Common myeloid progenitor, CD34-positive (primary cell): ENCODE data around the gene NCAPG2.

Experiments used
- CTCF ChIA-PET: fragments of 350-600 bp; sonication (Branson Sonifier 250); formaldehyde crosslinking; loops from one replicate; lab custom pipeline; 2021; ENCODE audit warnings: antibody characterized with exemption; lab: Charles Lee
- POLR2A ChIA-PET: fragments of 350-600 bp; sonication (Branson Sonifier 250); formaldehyde crosslinking; loops from one replicate; lab custom pipeline; 2021; ENCODE audit warnings: antibody characterized with exemption; lab: Charles Lee
- DNase-seq, 3 donors: peaks; one replicate each; pipeline versions ENCODE4 v3.0.0 to v3.0.0-alpha.2; 2013
- H3K27ac ChIP-seq, 2 experiments: 1 replicate in 1 of 2; 2 replicates in 1 of 2; pipeline ENCODE4 v1.7.0; 2013; ENCODE audit warnings: inconsistent platforms in 2 of 2, low read length in 2 of 2, mild to moderate bottlenecking in 2 of 2, low read depth in 1 of 2, moderate library complexity in 1 of 2; ENCODE audit not compliant: severe bottlenecking in 2 of 2, insufficient read depth in 1 of 2, poor library complexity in 1 of 2
- H3K27me3 ChIP-seq, 5 experiments: replicated peaks in 2 of 5; 1 replicate in 3 of 5; 2 replicates in 2 of 5; pipeline versions ENCODE4 v1.6.1 to v1.7.0; 2013; ENCODE audit warnings: low read length in 4 of 5, mild to moderate bottlenecking in 2 of 5, moderate library complexity in 2 of 5, inconsistent platforms in 1 of 5; ENCODE audit not compliant: insufficient read depth in 5 of 5, control insufficient read depth in 4 of 5
- H3K36me3 ChIP-seq, 4 experiments: 1 replicate in 2 of 4; 2 replicates in 2 of 4; pipeline versions ENCODE4 v1.6.1 to v1.7.0; 2013; ENCODE audit warnings: low read length in 3 of 4, control low read depth in 1 of 4, mild to moderate bottlenecking in 1 of 4; ENCODE audit not compliant: control insufficient read depth in 4 of 4, insufficient read depth in 4 of 4
- H3K4me1 ChIP-seq, 4 experiments: 1 replicate in 3 of 4; 2 replicates in 1 of 4; pipeline versions ENCODE4 v1.6.1 to v1.7.1; 2013; ENCODE audit warnings: low read length in 3 of 4, mild to moderate bottlenecking in 3 of 4, control low read depth in 1 of 4, inconsistent platforms in 1 of 4, moderate library complexity in 1 of 4; ENCODE audit not compliant: control insufficient read depth in 4 of 4, insufficient read depth in 4 of 4; ENCODE audit errors: control extremely low read depth in 1 of 4
- H3K4me3 ChIP-seq, 7 experiments: 1 replicate in 4 of 7; 2 replicates in 3 of 7; pipeline versions ENCODE4 v1.5.1 to v1.7.0; 2013; ENCODE audit warnings: mild to moderate bottlenecking in 7 of 7, low read length in 6 of 7, moderate library complexity in 6 of 7, inconsistent platforms in 2 of 7, low read depth in 2 of 7, control low read depth in 1 of 7; ENCODE audit not compliant: insufficient read depth in 4 of 7, control insufficient read depth in 1 of 7; ENCODE audit errors: extremely low read depth in 1 of 7
- H3K9me3 ChIP-seq, 5 experiments: 1 replicate in 4 of 5; 2 replicates in 1 of 5; pipeline versions ENCODE4 v1.6.1 to v1.7.1; 2013; ENCODE audit warnings: low read length in 4 of 5, mild to moderate bottlenecking in 2 of 5, inconsistent platforms in 1 of 5, low read depth in 1 of 5, moderate library complexity in 1 of 5; ENCODE audit not compliant: control insufficient read depth in 4 of 5, insufficient read depth in 2 of 5; ENCODE audit errors: control extremely low read depth in 1 of 5
- WGBS: methylation state at CpG from one replicate; pipeline ENCODE4 v1.1.5; 2013; ENCODE audit not compliant: insufficient coverage; 5-methylcytosine and 5-hydroxymethylcytosine counted together

The NCAPG2 gene

DNA sequence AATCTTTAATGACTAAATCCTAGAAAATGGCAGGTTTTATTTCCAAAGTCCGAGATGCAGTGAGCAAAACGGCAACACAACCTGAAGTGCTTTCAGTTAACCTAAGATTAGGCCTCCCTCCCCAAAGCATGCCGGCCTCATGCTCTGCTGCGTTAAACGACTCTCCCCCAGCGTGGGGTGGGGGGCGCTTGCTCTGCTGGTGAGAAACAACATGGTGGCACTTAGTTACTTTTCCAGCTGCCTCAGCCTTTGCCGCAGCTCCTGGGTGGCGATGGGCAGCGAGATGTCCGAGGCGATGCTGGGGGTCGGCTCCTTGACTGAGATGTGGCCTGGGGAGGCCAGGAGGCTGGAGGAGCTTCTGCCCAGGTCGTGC lies 36.7 kb upstream of the NCAPG2 start:
- Histone ChIP-seq H3K27ac (no peak overlapping the region), H3K27me3 (no peaks in the 10 kb centered on the region), H3K4me1 (peaks cover 0 to 20% (median 13%) of the 10 kb centered on the region in 4 experiments), H3K4me3 (no peak overlapping the region), H3K9me3 (no peaks in the 10 kb centered on the region), H3K36me3 (peaks cover 36 to 90% (median 66%) of the 10 kb centered on the region in 4 experiments)
- 96% methylated on average over 11 of the region's 14 CpGs for WGBS
- POLR2A ChIA-PET, result interaction anchor here (1.0 kb wide), 1 partner anchor 31 kb away, joined by 3 read pairs; no protein-coding TSS in a partner anchor
- CTCF ChIA-PET, result interaction anchor here (0.6 to 6.9 kb wide), 11 partner anchors 9 to 235 kb away, joined by 3 to 57 read pairs (median 6); no protein-coding TSS in a partner anchor
- no peak for DNase-seq

DNA sequence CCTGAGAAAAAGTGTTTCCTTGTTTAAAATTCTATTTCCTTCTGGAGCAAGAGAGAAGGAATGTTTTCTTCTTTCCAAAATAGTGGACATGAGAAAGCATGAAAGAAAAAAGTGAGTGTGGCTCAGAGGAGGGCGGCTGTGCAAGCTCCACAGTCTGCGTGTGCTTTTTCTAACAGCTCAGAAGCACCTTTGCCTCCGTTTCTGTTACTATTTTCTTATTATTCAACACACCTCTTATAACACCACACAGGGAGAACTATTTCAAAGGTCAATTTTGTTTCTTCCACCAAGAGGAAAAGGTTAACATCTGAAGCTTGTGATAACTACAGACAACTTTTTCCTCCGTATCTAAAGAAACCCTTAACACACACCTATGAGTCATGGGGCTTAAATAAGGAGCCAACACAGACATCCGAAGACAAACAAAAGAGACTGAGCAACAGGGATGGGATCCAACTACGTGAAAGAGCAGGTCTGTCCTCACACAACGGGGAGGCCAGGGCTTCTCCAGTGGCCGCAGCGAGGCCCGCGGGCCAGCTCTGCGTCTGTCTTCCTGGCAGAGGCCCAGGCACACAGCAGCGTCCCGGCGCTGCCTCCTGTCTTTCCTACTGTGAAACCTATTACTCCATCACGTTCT lies 36.2 kb upstream of the NCAPG2 start:
- Histone ChIP-seq H3K4me3 (no peak overlapping the region), H3K36me3 (peaks cover 36 to 90% (median 71%) of the 10 kb centered on the region in 4 experiments), H3K27me3 (no peaks in the 10 kb centered on the region), H3K4me1 (peaks cover 0 to 20% (median 13%) of the 10 kb centered on the region in 4 experiments), H3K9me3 (no peaks in the 10 kb centered on the region), H3K27ac (peak overlapping the region in 1 of 2 experiments; percentile 12)
- ChIA-PET CTCF (interaction anchor here (0.9 to 6.9 kb wide), 9 partner anchors 10 to 236 kb away, joined by 3 to 57 read pairs (median 9); no protein-coding TSS in a partner anchor), POLR2A (interaction anchor here (1.0 kb wide), 1 partner anchor 30 kb away, joined by 3 read pairs; no protein-coding TSS in a partner anchor)
- DNase-seq, result no peak
- WGBS, result 94% methylated on average over 12 of the region's 16 CpGs

DNA sequence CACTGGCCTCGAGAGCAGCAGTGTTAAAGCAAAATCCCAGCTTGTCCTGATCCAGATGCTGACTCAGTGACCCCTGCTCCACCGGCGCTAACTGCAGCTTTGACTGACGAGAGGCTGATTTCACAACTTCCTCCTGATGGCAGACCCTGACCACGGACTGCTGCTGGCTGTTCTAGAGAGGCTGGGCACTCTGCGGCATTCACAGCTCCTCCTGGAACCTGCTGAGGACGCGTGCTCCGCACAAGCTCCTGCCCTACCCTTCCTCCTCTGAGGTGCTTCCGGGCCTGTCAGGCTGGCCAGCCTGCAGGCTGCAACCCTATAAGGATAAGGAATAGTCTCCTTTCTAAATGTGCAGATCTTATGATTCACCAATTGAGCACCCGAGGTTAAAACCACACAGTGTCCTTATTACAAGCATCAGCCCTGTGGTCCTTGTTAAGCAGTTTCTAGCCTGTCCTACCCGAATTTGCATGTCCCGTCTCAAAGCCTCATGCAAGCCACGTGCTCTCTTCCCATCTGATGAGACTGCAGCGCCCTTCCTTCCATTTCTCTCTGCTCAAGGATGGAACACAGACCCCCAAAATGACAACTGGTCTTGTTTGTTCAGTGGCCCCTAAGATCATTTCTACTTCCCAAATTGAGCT lies 35.5 kb upstream of the NCAPG2 start:
- H3K4me1 ChIP-seq, result peaks cover 0 to 20% (median 13%) of the 10 kb centered on the region in 4 experiments
- no peaks in the 10 kb centered on the region for H3K9me3 ChIP-seq
- H3K4me3 ChIP-seq, result peak overlapping the region in 2 of 7 experiments; percentile 0 to 10
- peak overlapping the region in 1 of 2 experiments; percentile 12 for H3K27ac ChIP-seq
- 32% methylated on average over 13 of the region's 15 CpGs for WGBS
- DNase-seq, result peak; percentile 31 to 87 (median 78)
- no peaks in the 10 kb centered on the region for H3K27me3 ChIP-seq
- POLR2A ChIA-PET, result interaction anchor here (1.0 kb wide), 1 partner anchor 30 kb away, joined by 3 read pairs; no protein-coding TSS in a partner anchor
- H3K36me3 ChIP-seq, result peaks cover 40 to 90% (median 72%) of the 10 kb centered on the region in 4 experiments
- CTCF ChIA-PET, result interaction anchor here (0.9 to 6.9 kb wide), 11 partner anchors 10 to 237 kb away, joined by 3 to 57 read pairs (median 6); no protein-coding TSS in a partner anchor

DNA sequence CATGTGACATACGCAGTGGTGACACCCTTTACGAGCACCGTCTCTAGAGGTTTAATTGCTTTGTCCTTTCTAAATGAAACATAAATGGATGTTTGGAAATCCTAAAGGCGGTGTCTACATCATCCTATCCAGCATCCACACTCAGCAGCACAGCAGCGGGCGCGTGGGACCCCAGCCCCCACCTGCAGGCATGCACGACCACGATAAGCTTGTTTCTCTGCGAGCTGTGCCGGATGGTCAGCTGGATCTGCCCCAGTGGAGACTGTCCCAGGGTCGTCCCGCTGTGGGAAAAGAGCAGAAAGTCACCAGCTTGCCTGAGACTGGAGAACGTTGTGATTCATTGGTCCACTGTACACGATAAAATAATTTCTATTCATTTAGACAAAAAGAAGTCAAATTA lies 34.2 kb upstream of the NCAPG2 start:
- Histone ChIP-seq H3K9me3 (no peaks in the 10 kb centered on the region), H3K4me1 (peaks cover 0 to 20% (median 13%) of the 10 kb centered on the region in 4 experiments), H3K36me3 (peaks cover 44 to 92% (median 79%) of the 10 kb centered on the region in 4 experiments), H3K27ac (no peak overlapping the region), H3K27me3 (no peaks in the 10 kb centered on the region), H3K4me3 (no peak overlapping the region)
- ChIA-PET POLR2A (no interaction called here), CTCF (interaction anchor here (1.6 to 6.9 kb wide), 3 partner anchors 12 to 43 kb away, joined by 3 to 57 read pairs (median 19); no protein-coding TSS in a partner anchor)
- 83% methylated on average over 11 of the region's 15 CpGs for WGBS
- no peak for DNase-seq

DNA sequence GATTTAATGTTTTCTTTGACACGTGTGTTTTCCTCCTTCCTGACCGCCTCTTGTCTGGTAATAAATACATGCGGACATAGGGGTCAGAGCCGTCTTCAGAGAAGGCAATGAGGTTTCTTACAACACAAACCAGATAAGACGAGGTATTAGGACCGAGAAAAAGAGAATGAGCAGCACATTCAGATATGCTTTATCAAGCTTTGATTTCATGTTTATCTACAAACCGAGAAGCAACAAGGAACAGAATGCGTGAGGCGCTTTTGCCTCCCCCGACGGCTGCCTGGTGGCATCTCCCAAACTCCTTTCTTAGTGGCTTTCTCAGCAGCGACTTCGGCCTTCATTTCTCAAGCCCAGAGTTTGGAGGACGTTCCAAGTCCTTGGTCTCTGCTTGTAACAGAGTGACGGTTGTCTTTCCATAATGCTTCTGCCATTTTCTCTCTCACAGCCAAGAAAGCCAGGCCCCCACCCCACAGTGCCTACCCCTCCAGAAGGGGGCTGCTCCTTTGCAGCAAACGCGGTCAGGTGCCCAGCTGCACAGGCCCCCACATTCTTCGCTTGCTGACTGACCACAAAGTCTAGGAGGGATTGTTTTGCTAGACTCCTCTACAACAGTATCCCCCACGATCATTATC lies 32.6 kb upstream of the NCAPG2 start:
- Histone ChIP-seq H3K27ac (no peak overlapping the region), H3K9me3 (no peaks in the 10 kb centered on the region), H3K4me3 (no peak overlapping the region), H3K36me3 (peaks cover 41 to 89% (median 75%) of the 10 kb centered on the region in 4 experiments), H3K4me1 (peaks cover 0 to 20% (median 13%) of the 10 kb centered on the region in 4 experiments), H3K27me3 (no peaks in the 10 kb centered on the region)
- 98% methylated on average over 17 of the region's 19 CpGs for WGBS
- CTCF ChIA-PET, result interaction anchor here (6.9 kb wide), 1 partner anchor 41 kb away, joined by 57 read pairs; no protein-coding TSS in a partner anchor
- POLR2A ChIA-PET, result no interaction called here
- no peak for DNase-seq

DNA sequence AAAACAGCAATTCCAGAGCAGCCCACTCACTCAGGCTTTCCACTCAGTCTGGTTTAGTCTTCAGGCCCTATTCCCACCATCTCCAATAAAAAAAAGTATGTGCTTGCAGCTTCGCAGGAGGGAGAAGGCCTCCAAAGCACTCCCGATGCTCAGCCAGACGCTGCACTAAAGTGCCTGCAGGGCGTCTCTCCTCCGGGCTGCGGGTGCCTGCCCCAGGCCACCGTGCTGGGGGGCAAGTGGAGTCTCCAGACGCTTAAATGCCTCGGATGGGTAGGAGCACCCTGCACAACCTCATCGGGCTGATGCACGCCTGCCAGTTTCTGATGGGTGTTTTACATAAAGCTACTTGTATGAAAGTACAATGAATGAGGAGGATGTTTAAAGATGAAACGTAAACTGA lies 31.3 kb upstream of the NCAPG2 start:
- CTCF ChIA-PET, result interaction anchor here (0.7 to 1.1 kb wide), 2 partner anchors 10 to 39 kb away, joined by 3 to 4 read pairs; no protein-coding TSS in a partner anchor
- no peak overlapping the region for H3K27ac ChIP-seq

More for the DNA sequence above, 31.3 kb upstream of the NCAPG2 start:
- POLR2A ChIA-PET, result no interaction called here
- H3K27me3 ChIP-seq, result no peaks in the 10 kb centered on the region
- no peak overlapping the region for H3K4me3 ChIP-seq
- peaks cover 0 to 15% (median 12%) of the 10 kb centered on the region in 4 experiments for H3K4me1 ChIP-seq
- H3K36me3 ChIP-seq, result peaks cover 38 to 84% (median 69%) of the 10 kb centered on the region in 4 experiments
- 93% methylated on average over 8 of the region's 12 CpGs for WGBS
- no peaks in the 10 kb centered on the region for H3K9me3 ChIP-seq
- DNase-seq, result no peak
